A549 (cell line): ENCODE measurements around the gene MCTP1. TPM values are rescaled to one million over a fixed set of nuclear protein-coding genes. Genes with fewer than 3 reads are reported as not detected.

Source experiments
- ATAC-seq, 2 experiments: fragments of 200-7000 bp in 1 of 2; fragments of >200 bp in 1 of 2; cut with Nextera tagmentation in 1 of 2; cut with Tn5 transposase in 1 of 2; 3 replicates each; pipeline versions ENCODE4 v1.8.0 to v1.9.1; 2018 to 2020; ENCODE audit warnings: mild to moderate bottlenecking in 1 of 2, moderate library complexity in 1 of 2
- CTCF ChIA-PET: fragments of 300-600 bp; sonication (Branson Sonifier 250); formaldehyde crosslinking; extraction: SDS; loops from one replicate; lab custom pipeline; 2021; ENCODE audit warnings: antibody characterized with exemption, inconsistent platforms; lab: Yijun Ruan, JAX
- POLR2A ChIA-PET: fragments of 350-600 bp; formaldehyde crosslinking; extraction: SDS; loops from one replicate; lab custom pipeline; 2021; ENCODE audit warnings: antibody characterized with exemption, inconsistent platforms; lab: Yijun Ruan, JAX
- DNase-seq, 2 experiments: peaks; one replicate each; pipeline versions ENCODE4 v3.0.0 to v3.0.0-alpha.2; 2011 to 2016; ENCODE audit warnings: low read depth in 1 of 2, low spot score in 1 of 2
- FAIRE-seq: peaks from 2 replicates; lab custom pipeline; 2011; peaks lifted over from hg19 to GRCh38; lab: Jason Lieb, UNC
- H3K27ac ChIP-seq, 2 experiments: fragments of >200 bp; sonication (Bioruptor Twin); formaldehyde crosslinking; 3 replicates each; pipeline ENCODE4 v1.5.1; 2016 to 2017
- H3K4me1 ChIP-seq: fragments of >200 bp; sonication (Bioruptor Twin); formaldehyde crosslinking; 3 replicates; pipeline ENCODE4 v1.6.1; 2016
- H3K4me2 ChIP-seq: fragments of >200 bp; sonication (Bioruptor Twin); formaldehyde crosslinking; 3 replicates; pipeline ENCODE4 v1.6.1; 2016
- H3K4me3 ChIP-seq: fragments of >200 bp; sonication (Bioruptor Twin); formaldehyde crosslinking; 3 replicates; pipeline ENCODE4 v1.5.1; 2016
- H3K9me3 ChIP-seq: fragments of >200 bp; sonication (Bioruptor Twin); formaldehyde crosslinking; 3 replicates; pipeline ENCODE4 v1.6.1; 2016
- BCL3 ChIP-seq: fragments of >200 bp; sonication (Bioruptor Twin); formaldehyde crosslinking; IDR thresholded peaks from 3 replicates; pipeline ENCODE4 v1.6.1; 2016
- BHLHE40 ChIP-seq: IDR thresholded peaks from 2 replicates; pipeline ENCODE4 v1.6.1; 2012; ENCODE audit warnings: low read depth, low read length, inconsistent platforms
- CBX2 ChIP-seq: fragments of 200-600 bp; sonication (generic); IDR thresholded peaks from 2 replicates; pipeline ENCODE4 v1.6.1; 2016; ENCODE audit warnings: low read depth, mild to moderate bottlenecking, borderline replicate concordance
- CBX8 ChIP-seq: fragments of 200-600 bp; sonication (generic); IDR thresholded peaks from 2 replicates; pipeline ENCODE4 v1.6.1; 2016
- CHD4 ChIP-seq: fragments of 200-600 bp; sonication (generic); IDR thresholded peaks from 2 replicates; pipeline ENCODE4 v1.6.1; 2016; ENCODE audit warnings: antibody characterized with exemption, mild to moderate bottlenecking, borderline replicate concordance
- CTCF ChIP-seq: fragments of >200 bp; sonication (Bioruptor Twin); formaldehyde crosslinking; IDR thresholded peaks from 3 replicates; pipeline ENCODE4 v1.5.1; 2016
- E2F6 ChIP-seq: IDR thresholded peaks from 2 replicates; pipeline ENCODE4 v1.6.1; 2012; ENCODE audit warnings: low read depth, borderline replicate concordance
- ELK1 ChIP-seq: fragments of 150-350 bp; IDR thresholded peaks from 2 replicates; pipeline ENCODE4 v1.6.1; 2014; ENCODE audit warnings: low read depth, mild to moderate bottlenecking, low read length
- HDAC2 ChIP-seq: fragments of 200-600 bp; sonication (generic); IDR thresholded peaks from 2 replicates; pipeline ENCODE4 v1.6.1; 2016
- HES2 ChIP-seq: fragments of >200 bp; sonication (Bioruptor Twin); formaldehyde crosslinking; IDR thresholded peaks from 2 replicates; pipeline ENCODE4 v1.6.1; 2016
- HEYL ChIP-seq: fragments of 250-450 bp; sonication (Bioruptor Pico); IDR thresholded peaks from 2 replicates; pipeline ENCODE4 v1.8.0; 2021; ENCODE audit warnings: mild to moderate bottlenecking, moderate library complexity
- HOXB13 ChIP-seq: fragments of 250-450 bp; sonication (Bioruptor Pico); IDR thresholded peaks from 2 replicates; pipeline ENCODE4 v1.5.0; 2020; ENCODE audit warnings: low read depth, mild to moderate bottlenecking, moderate library complexity
- JUN ChIP-seq, 2 experiments: fragments of >200 bp; sonication (Bioruptor Twin); formaldehyde crosslinking; IDR thresholded peaks; 2 replicates in 1 of 2; 3 replicates in 1 of 2; pipeline ENCODE4 v1.6.1; 2016 to 2017
- JUNB ChIP-seq: fragments of >200 bp; sonication (Bioruptor Twin); formaldehyde crosslinking; IDR thresholded peaks from 2 replicates; pipeline ENCODE4 v1.6.1; 2016
- KDM5A ChIP-seq: fragments of 200-600 bp; sonication (generic); IDR thresholded peaks from 2 replicates; pipeline ENCODE4 v1.6.1; 2016; ENCODE audit warnings: antibody characterized with exemption, mild to moderate bottlenecking
- NFE2L2 ChIP-seq: fragments of 150-350 bp; conservative IDR thresholded peaks from 2 replicates; pipeline ENCODE4 v1.6.1; 2014; ENCODE audit warnings: low read length
- POLR2A ChIP-seq: IDR thresholded peaks from 2 replicates; pipeline ENCODE4 v1.6.1; 2012; ENCODE audit warnings: mild to moderate bottlenecking, low read length
- POLR2AphosphoS2 ChIP-seq: conservative IDR thresholded peaks from 2 replicates; pipeline ENCODE4 v1.6.1; 2012; ENCODE audit warnings: low read length, improper control_type of control experiment, inconsistent platforms
- REST ChIP-seq: fragments of 200-600 bp; sonication (generic); IDR thresholded peaks from 2 replicates; pipeline ENCODE4 v1.6.1; 2016; ENCODE audit warnings: antibody characterized with exemption, mild to moderate bottlenecking, moderate library complexity
- RFX5 ChIP-seq: fragments of 450-650 bp; IDR thresholded peaks from 2 replicates; pipeline ENCODE4 v1.7.1; 2014; ENCODE audit warnings: antibody characterized with exemption, mild to moderate bottlenecking, moderate library complexity
- RNF2 ChIP-seq: fragments of 200-600 bp; sonication (generic); IDR thresholded peaks from 2 replicates; pipeline ENCODE4 v1.6.1; 2016; ENCODE audit warnings: low read depth, mild to moderate bottlenecking, antibody characterized with exemption, moderate library complexity, borderline replicate concordance
- SMC3 ChIP-seq: fragments of >200 bp; sonication (Bioruptor Twin); formaldehyde crosslinking; IDR thresholded peaks from 3 replicates; pipeline ENCODE4 v1.6.1; 2018; ENCODE audit warnings: inconsistent platforms
- TFCP2L1 ChIP-seq: fragments of 250-450 bp; sonication (Bioruptor Pico); IDR thresholded peaks from 2 replicates; pipeline ENCODE4 v1.5.0; 2021; ENCODE audit warnings: mild to moderate bottlenecking
- WGBS: methylation state at CpG from one replicate; pipeline ENCODE4 v1.1.6; 2017; ENCODE audit errors: missing lambda C conversion rate; 5-methylcytosine and 5-hydroxymethylcytosine counted together
- polyA plus RNA-seq, 4 experiments: library from polyadenylated mRNA; depleted of rRNA in 3 of 4; stranded (reverse); fragments of >200 nt; fragmentation: RNase III in 1 of 4; extraction: RNeasy Plus Mini Kit Qiagen cat#74134 plus additional on column Dnase treatment in 1 of 4; gene quantifications; 2 replicates in 3 of 4; 3 replicates in 1 of 4; pipeline ENCODE4 v1.2.3, GENCODE V29; 2011 to 2017

The MCTP1 gene
- polyA plus RNA-seq, 2 of the 4 experiments (the other 2 are of a cell fraction), result 5.4 to 6.9 TPM

GRCh38 chr5:94771742-94772141 lies 513.2 kb downstream of the MCTP1 start:
- Histone ChIP-seq H3K4me1 (no peaks in the 10 kb centered on the region), H3K4me2 (no peak overlapping the region), H3K9me3 (no peaks in the 10 kb centered on the region), H3K27ac (no peak overlapping the region), H3K4me3 (no peak overlapping the region)
- ATAC-seq (no peak; a peak in 2 of 6 replicates), FAIRE-seq (no peak), DNase-seq (no peak)
- TF ChIP-seq KDM5A (no peak), CHD4 (no peak), NFE2L2 (no peak), POLR2AphosphoS2 (no peak), HEYL (no peak), SMC3 (no peak), POLR2A (no peak), REST (no peak), TFCP2L1 (no peak), BHLHE40 (no peak), ELK1 (no peak), RFX5 (no peak), HES2 (no peak), BCL3 (no peak), E2F6 (no peak), CTCF (no peak), JUN (IDR thresholded peaks at IDR 0.05) (no peak)
- POLR2A ChIA-PET, result no interaction called here
- WGBS, result 59% methylated on average over 2 of the region's 2 CpGs
- CTCF ChIA-PET, result no interaction called here

- H3K4me1 ChIP-seq, result no peaks in the 10 kb centered on the region
- no peak overlapping the region for H3K27ac ChIP-seq
- no peaks in the 10 kb centered on the region for H3K9me3 ChIP-seq
- ATAC-seq, result no peak
- no peak for DNase-seq
- no peak overlapping the region for H3K4me2 ChIP-seq
- H3K4me3 ChIP-seq, result no peak overlapping the region
- 58% methylated on average over 7 of the region's 7 CpGs for WGBS
- CTCF ChIA-PET, result interaction anchor here (1.0 kb wide), 1 partner anchor 22 kb away, joined by 3 read pairs; no protein-coding TSS in a partner anchor
- POLR2A ChIA-PET, result no interaction called here
- no peak for FAIRE-seq
- TF ChIP-seq RNF2, result no peak
- no peak for TF ChIP-seq TFCP2L1
- TF ChIP-seq HDAC2, result no peak
- TF ChIP-seq CBX2, result no peak
- no peak for TF ChIP-seq CTCF
- no peak for TF ChIP-seq REST
- no peak for TF ChIP-seq CBX8
- no peak for TF ChIP-seq JUNB
- TF ChIP-seq HOXB13, result no peak
These were observed 514.9 kb downstream of the MCTP1 start for GRCh38 chr5:94769996-94770395.
